ENCODE data around the gene DLX2. TPM values are rescaled to one million over a fixed set of nuclear protein-coding genes. Genes with fewer than 3 reads are reported as not detected.

The DLX2 gene
- total RNA-seq, 1 experiment from 2014 or later: 4.4 TPM

DNA sequence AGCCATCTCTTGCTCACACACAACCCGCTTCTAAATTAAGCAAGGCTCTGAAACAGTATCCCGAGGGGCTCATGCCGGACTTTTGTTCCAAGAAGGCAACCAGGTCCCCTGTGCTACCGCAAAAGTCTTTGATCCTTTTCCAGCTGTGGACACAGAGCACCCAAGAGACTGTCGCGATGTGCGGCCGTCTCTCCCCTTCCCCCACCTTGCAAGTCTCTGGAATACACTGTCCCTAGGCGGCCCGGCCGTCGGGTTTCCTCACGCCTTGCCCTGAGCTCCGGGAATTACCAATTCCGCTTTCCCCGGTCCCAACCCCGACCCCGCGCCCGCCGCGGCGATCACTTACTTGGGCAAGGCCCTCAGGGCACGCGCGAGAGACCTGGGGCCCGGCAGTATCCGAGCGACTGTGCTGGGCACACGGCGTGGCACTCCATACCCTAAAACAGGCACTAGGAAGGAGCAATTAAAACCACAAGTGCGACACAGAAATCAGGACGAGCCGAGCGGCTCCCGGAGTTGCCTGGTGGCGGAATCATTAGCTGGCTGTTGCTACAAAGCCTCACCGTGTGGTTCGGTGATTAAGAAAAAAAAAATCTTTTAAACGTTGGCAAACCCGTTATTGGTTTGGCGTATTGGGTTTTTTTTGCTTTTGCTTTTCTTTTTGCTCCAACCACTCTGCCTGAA is 19.6 kb downstream of the DLX2 start:
- H3K27me3 ChIP-seq (ENCODE audit: control insufficient read depth, insufficient read depth, low read length): no peaks in the 10 kb centered on the region

DNA sequence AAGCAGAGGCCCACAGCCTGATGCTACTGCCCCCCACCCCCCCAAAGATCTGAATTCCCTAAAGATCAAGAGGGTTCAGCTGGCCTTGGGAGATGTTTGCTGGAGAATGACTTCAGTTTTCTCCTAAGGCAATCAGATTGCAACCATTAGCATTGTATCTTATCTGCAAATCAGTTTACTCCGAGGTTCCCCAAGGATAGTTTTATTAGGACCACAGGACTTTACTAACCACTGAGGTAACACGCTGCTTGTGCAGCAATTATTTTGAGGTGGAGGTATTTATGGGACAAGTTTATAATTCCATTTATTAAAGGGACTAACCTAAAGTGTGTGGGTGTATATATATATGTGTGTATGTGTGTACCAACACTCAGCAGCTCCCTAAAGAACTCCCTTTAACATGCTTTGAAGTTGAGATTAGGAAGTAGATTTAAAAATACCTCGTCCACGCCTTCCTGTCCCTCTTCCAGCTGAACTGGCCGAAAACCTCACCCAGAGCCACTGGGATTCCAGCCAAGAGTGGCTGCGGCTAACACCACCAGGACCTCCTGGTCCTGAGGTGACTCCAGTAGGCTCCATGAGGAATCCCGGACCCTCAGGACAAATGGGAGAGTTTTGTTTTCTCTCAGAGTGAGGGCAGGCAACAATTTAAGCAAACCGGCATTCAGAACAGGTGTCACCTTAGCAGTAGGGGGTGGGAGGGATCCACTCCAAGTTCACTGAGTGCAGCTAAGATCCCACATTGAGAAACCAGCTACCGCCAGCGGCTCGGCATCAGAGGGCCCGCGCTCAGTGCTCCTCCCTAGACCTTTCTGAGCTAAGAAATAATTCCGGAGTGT is 20.4 kb downstream of the DLX2 start:
- in situ Hi-C loops (cut with HindIII; ENCODE audit: low pct_unique_long_range_greater_than_20kb, low sequenced_read_pairs): no loop called here
- ATAC-seq: no peak

More for the DNA sequence above, 19.6 kb downstream of the DLX2 start:
- in situ Hi-C loops (cut with HindIII; ENCODE audit: low pct_unique_long_range_greater_than_20kb, low sequenced_read_pairs) (no loop called here), intact Hi-C loops (cut with micrococcal nuclease; ENCODE audit: unreplicated experiment) (no loop called here)
- Histone ChIP-seq H3K9me3 (ENCODE audit: control insufficient read depth, insufficient read depth, low read depth, low read length) (no peaks in the 10 kb centered on the region), H3K27ac (ENCODE audit: low read length) (no peak overlapping the region), H3K36me3 (ENCODE audit: control insufficient read depth, insufficient read depth, low read length) (no peaks in the 10 kb centered on the region), H3K4me3 (ENCODE audit: low read depth in 2 of 2, low read length in 2 of 2) (no peak overlapping the region), H3K4me1 (ENCODE audit: control insufficient read depth, insufficient read depth, low read length) (peaks cover 3% of the 10 kb centered on the region)
- ChIA-PET CTCF (no interaction called here), POLR2A (interaction anchor here (0.5 kb wide), 1 partner anchor 14 kb away, joined by 3 read pairs; no protein-coding TSS in a partner anchor)
- TF ChIP-seq POLR2AphosphoS5 (IDR thresholded peaks at IDR 0.05; ENCODE audit: low read depth, low read length) (no peak), TCF7L2 (IDR thresholded peaks at IDR 0.05; ENCODE audit: low read depth, low read length) (no peak), SIN3A (IDR thresholded peaks at IDR 0.05; ENCODE audit: borderline replicate concordance, insufficient read depth, low read depth, low read length) (no peak)
- TF ChIP-seq, protein P1, sequence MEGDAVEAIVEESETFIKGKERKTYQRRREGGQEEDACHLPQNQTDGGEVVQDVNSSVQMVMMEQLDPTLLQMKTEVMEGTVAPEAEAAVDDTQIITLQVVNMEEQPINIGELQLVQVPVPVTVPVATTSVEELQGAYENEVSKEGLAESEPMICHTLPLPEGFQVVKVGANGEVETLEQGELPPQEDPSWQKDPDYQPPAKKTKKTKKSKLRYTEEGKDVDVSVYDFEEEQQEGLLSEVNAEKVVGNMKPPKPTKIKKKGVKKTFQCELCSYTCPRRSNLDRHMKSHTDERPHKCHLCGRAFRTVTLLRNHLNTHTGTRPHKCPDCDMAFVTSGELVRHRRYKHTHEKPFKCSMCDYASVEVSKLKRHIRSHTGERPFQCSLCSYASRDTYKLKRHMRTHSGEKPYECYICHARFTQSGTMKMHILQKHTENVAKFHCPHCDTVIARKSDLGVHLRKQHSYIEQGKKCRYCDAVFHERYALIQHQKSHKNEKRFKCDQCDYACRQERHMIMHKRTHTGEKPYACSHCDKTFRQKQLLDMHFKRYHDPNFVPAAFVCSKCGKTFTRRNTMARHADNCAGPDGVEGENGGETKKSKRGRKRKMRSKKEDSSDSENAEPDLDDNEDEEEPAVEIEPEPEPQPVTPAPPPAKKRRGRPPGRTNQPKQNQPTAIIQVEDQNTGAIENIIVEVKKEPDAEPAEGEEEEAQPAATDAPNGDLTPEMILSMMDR (IDR thresholded peaks at IDR 0.05): no peak
- TF ChIP-seq, protein P2, sequence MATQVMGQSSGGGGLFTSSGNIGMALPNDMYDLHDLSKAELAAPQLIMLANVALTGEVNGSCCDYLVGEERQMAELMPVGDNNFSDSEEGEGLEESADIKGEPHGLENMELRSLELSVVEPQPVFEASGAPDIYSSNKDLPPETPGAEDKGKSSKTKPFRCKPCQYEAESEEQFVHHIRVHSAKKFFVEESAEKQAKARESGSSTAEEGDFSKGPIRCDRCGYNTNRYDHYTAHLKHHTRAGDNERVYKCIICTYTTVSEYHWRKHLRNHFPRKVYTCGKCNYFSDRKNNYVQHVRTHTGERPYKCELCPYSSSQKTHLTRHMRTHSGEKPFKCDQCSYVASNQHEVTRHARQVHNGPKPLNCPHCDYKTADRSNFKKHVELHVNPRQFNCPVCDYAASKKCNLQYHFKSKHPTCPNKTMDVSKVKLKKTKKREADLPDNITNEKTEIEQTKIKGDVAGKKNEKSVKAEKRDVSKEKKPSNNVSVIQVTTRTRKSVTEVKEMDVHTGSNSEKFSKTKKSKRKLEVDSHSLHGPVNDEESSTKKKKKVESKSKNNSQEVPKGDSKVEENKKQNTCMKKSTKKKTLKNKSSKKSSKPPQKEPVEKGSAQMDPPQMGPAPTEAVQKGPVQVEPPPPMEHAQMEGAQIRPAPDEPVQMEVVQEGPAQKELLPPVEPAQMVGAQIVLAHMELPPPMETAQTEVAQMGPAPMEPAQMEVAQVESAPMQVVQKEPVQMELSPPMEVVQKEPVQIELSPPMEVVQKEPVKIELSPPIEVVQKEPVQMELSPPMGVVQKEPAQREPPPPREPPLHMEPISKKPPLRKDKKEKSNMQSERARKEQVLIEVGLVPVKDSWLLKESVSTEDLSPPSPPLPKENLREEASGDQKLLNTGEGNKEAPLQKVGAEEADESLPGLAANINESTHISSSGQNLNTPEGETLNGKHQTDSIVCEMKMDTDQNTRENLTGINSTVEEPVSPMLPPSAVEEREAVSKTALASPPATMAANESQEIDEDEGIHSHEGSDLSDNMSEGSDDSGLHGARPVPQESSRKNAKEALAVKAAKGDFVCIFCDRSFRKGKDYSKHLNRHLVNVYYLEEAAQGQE (IDR thresholded peaks at IDR 0.05; ENCODE audit: insufficient read depth in 1 of 2, low read depth in 2 of 2, low read length in 1 of 2): no peak
- ATAC-seq: no peak
- no peak for DNase-seq (ENCODE audit: low read depth, low spot score)
- no TSS peak for BruUV-seq (replicated peaks)

More for the DNA sequence above, 20.4 kb downstream of the DLX2 start:
- intact Hi-C loops (cut with micrococcal nuclease; ENCODE audit: unreplicated experiment): no loop called here
- Histone ChIP-seq H3K27ac (ENCODE audit: low read length) (no peak overlapping the region), H3K4me3 (ENCODE audit: low read depth in 2 of 2, low read length in 2 of 2) (no peak overlapping the region), H3K4me1 (ENCODE audit: control insufficient read depth, insufficient read depth, low read length) (peaks cover 3% of the 10 kb centered on the region), H3K36me3 (ENCODE audit: control insufficient read depth, insufficient read depth, low read length) (no peaks in the 10 kb centered on the region), H3K27me3 (ENCODE audit: control insufficient read depth, insufficient read depth, low read length) (no peaks in the 10 kb centered on the region), H3K9me3 (ENCODE audit: control insufficient read depth, insufficient read depth, low read depth, low read length) (no peaks in the 10 kb centered on the region)
- TF ChIP-seq, protein P2 (IDR thresholded peaks at IDR 0.05; ENCODE audit: insufficient read depth in 1 of 2, low read depth in 2 of 2, low read length in 1 of 2): no peak
- TF ChIP-seq TCF7L2 (IDR thresholded peaks at IDR 0.05; ENCODE audit: low read depth, low read length) (peak; percentile 32; the same call in 1 of the 2 replicates), POLR2AphosphoS5 (IDR thresholded peaks at IDR 0.05; ENCODE audit: low read depth, low read length) (no peak), SIN3A (IDR thresholded peaks at IDR 0.05; ENCODE audit: borderline replicate concordance, insufficient read depth, low read depth, low read length) (no peak)
- TF ChIP-seq, protein P1 (IDR thresholded peaks at IDR 0.05): no peak
- CTCF ChIA-PET: no interaction called here
- POLR2A ChIA-PET: no interaction called here
- BruUV-seq (replicated peaks): no TSS peak
- DNase-seq (ENCODE audit: low read depth, low spot score): no peak
